H1 (cell line): ENCODE measurements around the gene PRKCZ. TPM values are rescaled to one million over a fixed set of nuclear protein-coding genes. Genes with fewer than 3 reads are reported as not detected.

Source experiments
- CTCF ChIA-PET: fragments of 300-600 bp; sonication (Branson Sonifier 250); formaldehyde crosslinking; loops from one replicate; lab custom pipeline; 2021; ENCODE audit not compliant: partially characterized antibody; lab: Charles Lee
- POLR2A ChIA-PET: fragments of 300-600 bp; sonication (Branson Sonifier 250); formaldehyde crosslinking; loops from one replicate; lab custom pipeline; 2021; ENCODE audit warnings: inconsistent platforms; ENCODE audit not compliant: partially characterized antibody; lab: Charles Lee
- DNase-seq, 2 experiments: peaks; one replicate each; pipeline versions ENCODE4 v3.0.0 to v3.0.0-alpha.2; 2010 to 2022; ENCODE audit warnings: low spot score in 2 of 2, low read depth in 1 of 2, mixed read lengths in 1 of 2
- FAIRE-seq: peaks from 2 replicates; lab custom pipeline; 2011; peaks lifted over from hg19 to GRCh38; lab: Jason Lieb, UNC
- H2AFZ ChIP-seq: 2 replicates; pipeline ENCODE4 v1.8.1; 2012; ENCODE audit warnings: low read length, inconsistent platforms
- H2AK5ac ChIP-seq: 2 replicates; pipeline ENCODE4 v1.6.1; 2013; ENCODE audit warnings: low read depth, low read length
- H2BK120ac ChIP-seq: replicated peaks from 2 replicates; pipeline ENCODE3; 2013; ENCODE audit warnings: low read depth, low read length, inconsistent platforms
- H2BK12ac ChIP-seq: 2 replicates; pipeline ENCODE4 v1.6.1; 2013; ENCODE audit warnings: low read depth, low read length
- H2BK15ac ChIP-seq: 2 replicates; pipeline ENCODE4 v1.6.1; 2013; ENCODE audit warnings: low read length
- H2BK20ac ChIP-seq: 2 replicates; pipeline ENCODE4 v1.6.1; 2013; ENCODE audit warnings: low read length
- H2BK5ac ChIP-seq: 2 replicates; pipeline ENCODE4 v1.6.1; 2013; ENCODE audit warnings: low read depth, low read length
- H3K14ac ChIP-seq: 2 replicates; pipeline ENCODE4 v1.6.1; 2013; ENCODE audit warnings: inconsistent platforms; ENCODE audit not compliant: insufficient read length
- H3K18ac ChIP-seq: 2 replicates; pipeline ENCODE4 v1.6.1; 2013; ENCODE audit warnings: low read length; ENCODE audit errors: extremely low read depth
- H3K23ac ChIP-seq: 2 replicates; pipeline ENCODE4 v1.6.1; 2013; ENCODE audit warnings: inconsistent platforms; ENCODE audit not compliant: insufficient read length
- H3K23me2 ChIP-seq: 2 replicates; pipeline ENCODE4 v1.6.1; 2013; ENCODE audit warnings: low read depth, low read length
- H3K27ac ChIP-seq: 2 replicates; pipeline ENCODE4 v1.6.1; 2011; ENCODE audit warnings: low read depth, low read length, inconsistent platforms
- H3K27me3 ChIP-seq, 4 experiments: replicated peaks in 1 of 4; 1 replicate in 1 of 4; 2 replicates in 3 of 4; pipeline versions ENCODE4 v1.6.1 to v1.8.1; 2011 to 2013; ENCODE audit warnings: low read length in 3 of 4, mild to moderate bottlenecking in 3 of 4, inconsistent platforms in 2 of 4, mixed read lengths in 2 of 4, moderate library complexity in 1 of 4; ENCODE audit not compliant: control insufficient read depth in 3 of 4, insufficient read depth in 3 of 4; ENCODE audit errors: extremely low read depth in 1 of 4
- H3K36me3 ChIP-seq, 4 experiments: 2 replicates each; pipeline versions ENCODE4 v1.6.1 to v1.8.1; 2011 to 2013; ENCODE audit warnings: mild to moderate bottlenecking in 4 of 4, low read length in 3 of 4, moderate library complexity in 2 of 4, control low read depth in 1 of 4, inconsistent platforms in 1 of 4; ENCODE audit not compliant: insufficient read depth in 4 of 4, control insufficient read depth in 2 of 4
- H3K4ac ChIP-seq: replicated peaks from 2 replicates; pipeline ENCODE3; 2013; ENCODE audit warnings: low read length, low read depth, mixed read lengths, inconsistent platforms; ENCODE audit not compliant: insufficient read length
- H3K4me1 ChIP-seq, 4 experiments: replicated peaks in 1 of 4; 1 replicate in 1 of 4; 2 replicates in 3 of 4; pipeline versions ENCODE4 v1.6.1 to v1.8.1; 2011 to 2013; ENCODE audit warnings: low read length in 3 of 4, inconsistent platforms in 2 of 4, mixed read lengths in 1 of 4; ENCODE audit not compliant: insufficient read depth in 4 of 4, control insufficient read depth in 3 of 4
- H3K4me2 ChIP-seq, 2 experiments: 2 replicates each; pipeline versions ENCODE4 v1.6.1 to v1.8.1; 2011 to 2013; ENCODE audit warnings: low read depth in 2 of 2, low read length in 2 of 2, control low read depth in 1 of 2, inconsistent platforms in 1 of 2, mild to moderate bottlenecking in 1 of 2; ENCODE audit not compliant: insufficient read depth in 1 of 2
- H3K4me3 ChIP-seq, 4 experiments: fragments of 200-600, 300-600 bp in 1 of 4; sonication (generic), shearing (Covaris generic), sonication (Bioruptor Twin) in 1 of 4; 2 replicates each; pipeline versions ENCODE4 v1.5.1 to v1.8.1; 2011 to 2016; ENCODE audit warnings: low read length in 4 of 4, low read depth in 3 of 4, control low read depth in 2 of 4, inconsistent platforms in 2 of 4, mild to moderate bottlenecking in 2 of 4, mixed read lengths in 1 of 4, moderate library complexity in 1 of 4; ENCODE audit not compliant: insufficient read depth in 2 of 4; ENCODE audit errors: extremely low read depth in 1 of 4
- H3K56ac ChIP-seq: replicated peaks from 2 replicates; pipeline ENCODE3; 2013; ENCODE audit warnings: low read depth, mild to moderate bottlenecking, mixed read lengths, low read length, inconsistent platforms; ENCODE audit not compliant: insufficient read length
- H3K79me1 ChIP-seq: 2 replicates; pipeline ENCODE4 v1.6.1; 2013; ENCODE audit warnings: low read depth, low read length, control low read depth
- H3K79me2 ChIP-seq, 2 experiments: 2 replicates each; pipeline versions ENCODE4 v1.6.1 to v1.8.1; 2012 to 2013; ENCODE audit warnings: low read length in 2 of 2, mild to moderate bottlenecking in 2 of 2, inconsistent platforms in 1 of 2; ENCODE audit not compliant: insufficient read depth in 2 of 2, control insufficient read depth in 1 of 2
- H3K9ac ChIP-seq, 4 experiments: replicated peaks in 1 of 4; 1 replicate in 1 of 4; 2 replicates in 3 of 4; pipeline versions ENCODE4 v1.6.1 to v1.8.1; 2011 to 2013; ENCODE audit warnings: low read depth in 3 of 4, low read length in 3 of 4, control low read depth in 2 of 4, mild to moderate bottlenecking in 2 of 4, moderate library complexity in 2 of 4, inconsistent platforms in 1 of 4; ENCODE audit errors: extremely low read depth in 1 of 4
- H3K9me3 ChIP-seq, 2 experiments: 2 replicates each; pipeline versions ENCODE4 v1.6.1 to v1.8.1; 2012 to 2013; ENCODE audit warnings: mild to moderate bottlenecking in 2 of 2, moderate library complexity in 2 of 2, control low read depth in 1 of 2, inconsistent platforms in 1 of 2, low read depth in 1 of 2, low read length in 1 of 2, mixed read lengths in 1 of 2; ENCODE audit not compliant: insufficient read depth in 2 of 2
- H4K20me1 ChIP-seq, 2 experiments: replicated peaks in 1 of 2; 2 replicates each; pipeline versions ENCODE3 to v1.8.1; 2011 to 2013; ENCODE audit warnings: inconsistent platforms in 2 of 2, low read length in 2 of 2, mild to moderate bottlenecking in 1 of 2; ENCODE audit not compliant: insufficient read depth in 2 of 2, control insufficient read depth in 1 of 2
- H4K5ac ChIP-seq: 2 replicates; pipeline ENCODE4 v1.6.1; 2013; ENCODE audit warnings: low read length, low read depth, mixed read lengths, inconsistent platforms; ENCODE audit not compliant: insufficient read length
- H4K8ac ChIP-seq: 2 replicates; pipeline ENCODE4 v1.8.0; 2013; ENCODE audit warnings: mild to moderate bottlenecking, moderate library complexity, low read length, inconsistent platforms; ENCODE audit not compliant: insufficient read depth; ENCODE audit errors: extremely low read depth
- H4K91ac ChIP-seq: replicated peaks from 2 replicates; pipeline ENCODE3; 2013; ENCODE audit warnings: low read length, mixed read lengths, inconsistent platforms; ENCODE audit not compliant: insufficient read length
- FOSL1 ChIP-seq: IDR thresholded peaks from 2 replicates; pipeline ENCODE4 v1.6.1; 2011; ENCODE audit warnings: mild to moderate bottlenecking, low read depth, low read length, moderate library complexity; ENCODE audit not compliant: insufficient read depth
- RBBP5 ChIP-seq: IDR thresholded peaks from 2 replicates; pipeline ENCODE4 v1.7.1; 2012; ENCODE audit warnings: low read depth, mild to moderate bottlenecking, inconsistent platforms, low read length, moderate library complexity, borderline replicate concordance
- SRF ChIP-seq: IDR thresholded peaks from 2 replicates; pipeline ENCODE4 v1.6.1; 2011; ENCODE audit warnings: mild to moderate bottlenecking, low read depth, low read length, moderate library complexity
- WGBS, 2 experiments: shearing (Covaris generic) in 1 of 2; methylation state at CpG; one replicate each; pipeline versions ENCODE4 v1.1.6 to v1.1.7; 2013 to 2015; ENCODE audit warnings: low lambda C conversion rate in 2 of 2, mixed read lengths in 2 of 2, inconsistent platforms in 1 of 2, low coverage in 1 of 2, missing lambda C conversion rate in 1 of 2; ENCODE audit not compliant: insufficient replicate concordance in 2 of 2, insufficient coverage in 1 of 2, insufficient read length in 1 of 2; ENCODE audit errors: extremely low coverage in 1 of 2, missing lambda C conversion rate in 1 of 2; 5-methylcytosine and 5-hydroxymethylcytosine counted together
- polyA plus RNA-seq, 7 experiments: library from polyadenylated mRNA; depleted of rRNA in 3 of 7; stranded (reverse) in 5 of 7; unstranded in 2 of 7; fragments of >200 nt in 5 of 7; fragments of 200-250 nt in 2 of 7; gene quantifications; 1 replicate in 5 of 7; 2 replicates in 1 of 7; 4 replicates in 1 of 7; pipeline versions ENCODE4 v1.2.1 to v1.2.3, GENCODE V29; 2011 to 2013; ENCODE audit warnings: missing spikeins in 2 of 7, mixed read lengths in 2 of 7
- total RNA-seq: library from RNA; stranded (reverse); fragmentation: NEBNext Ultra II Directional; extraction: Animal tissue kit (Norgen Biotek cat#: 25700); gene quantifications from 2 replicates; pipeline ENCODE4 v1.2.1, GENCODE V29; 2021

Gene PRKCZ
- total and polyA plus RNA-seq, 2 of the 8 experiments (the other 6 are each of a cell fraction or from before 2014, with no cell fraction given), result 37.4 to 45.1 TPM

DNA sequence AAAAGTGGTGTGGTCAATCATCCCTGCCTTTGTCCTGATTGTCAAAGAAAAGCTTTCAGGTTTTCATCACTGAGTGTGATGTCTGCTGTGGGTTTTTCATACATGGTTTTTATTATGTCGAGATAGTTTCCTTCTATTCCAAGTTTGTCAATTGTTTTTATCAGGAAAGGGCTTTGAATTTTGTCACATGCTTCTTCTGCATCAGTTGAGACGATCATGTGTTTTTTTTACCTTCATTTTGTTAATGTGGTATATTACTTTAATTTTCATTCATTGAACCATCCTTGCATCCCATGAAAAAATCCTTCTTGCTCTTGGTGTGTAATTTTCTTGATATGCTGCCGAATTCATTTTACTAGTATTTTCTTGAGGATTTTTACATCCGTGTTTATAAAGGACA is 15.5 kb downstream of the PRKCZ start:
- H3K27me3 ChIP-seq, result no peaks in the 10 kb centered on the region
- no peak overlapping the region for H3K4me2 ChIP-seq
- no peak overlapping the region for H2BK20ac ChIP-seq
- peaks cover 0 to 10% of the 10 kb centered on the region in 2 experiments for H4K20me1 ChIP-seq
- no peaks in the 10 kb centered on the region for H3K23me2 ChIP-seq
- no peak overlapping the region for H2BK5ac ChIP-seq
- no peak overlapping the region for H3K23ac ChIP-seq
- DNase-seq (no peak), FAIRE-seq (no peak)
- no peak overlapping the region for H2AK5ac ChIP-seq
- H3K79me2 ChIP-seq, result peaks cover 0 to 22% of the 10 kb centered on the region in 2 experiments; a peak in 3 of 4 replicates
- H3K4ac ChIP-seq, result no peak overlapping the region
- no peak overlapping the region for H3K9ac ChIP-seq
- CTCF ChIA-PET, result no interaction called here
- H3K9me3 ChIP-seq, result no peaks in the 10 kb centered on the region
- H3K79me1 ChIP-seq, result peaks cover 5% of the 10 kb centered on the region
- H3K18ac ChIP-seq, result no peak overlapping the region
- WGBS, 2 experiments, result 90% methylated on average over 4 of the region's 4 CpGs; no CpG with 5 or more reads in 1 of the 2 experiments
- H4K91ac ChIP-seq, result no peak overlapping the region
- no peak overlapping the region for H4K8ac ChIP-seq
- H3K36me3 ChIP-seq, result peaks cover 0 to 6% (median 4%) of the 10 kb centered on the region in 4 experiments; a peak in 3 of 8 replicates
- H2AFZ ChIP-seq, result no peak overlapping the region
- TF ChIP-seq SRF, result no peak
- no peak for TF ChIP-seq RBBP5
- no peak for TF ChIP-seq FOSL1
- TF ChIP-seq, all 59 proteins: peak for 0
- no peak overlapping the region for H3K14ac ChIP-seq
- no peak overlapping the region for H3K56ac ChIP-seq
- no peak overlapping the region for H2BK120ac ChIP-seq
- POLR2A ChIA-PET, result interaction anchor here (0.8 kb wide), 1 partner anchor 34 kb away, joined by 3 read pairs; no protein-coding TSS in a partner anchor
- H3K4me1 ChIP-seq, result no peaks in the 10 kb centered on the region
- H2BK12ac ChIP-seq, result no peak overlapping the region
- no peak overlapping the region for H2BK15ac ChIP-seq
- H4K5ac ChIP-seq, result no peak overlapping the region
- H3K4me3 ChIP-seq, result no peak overlapping the region
- H3K27ac ChIP-seq, result no peak overlapping the region
